ENCODE results near the gene GPATCH4.

The GPATCH4 gene

DNA sequence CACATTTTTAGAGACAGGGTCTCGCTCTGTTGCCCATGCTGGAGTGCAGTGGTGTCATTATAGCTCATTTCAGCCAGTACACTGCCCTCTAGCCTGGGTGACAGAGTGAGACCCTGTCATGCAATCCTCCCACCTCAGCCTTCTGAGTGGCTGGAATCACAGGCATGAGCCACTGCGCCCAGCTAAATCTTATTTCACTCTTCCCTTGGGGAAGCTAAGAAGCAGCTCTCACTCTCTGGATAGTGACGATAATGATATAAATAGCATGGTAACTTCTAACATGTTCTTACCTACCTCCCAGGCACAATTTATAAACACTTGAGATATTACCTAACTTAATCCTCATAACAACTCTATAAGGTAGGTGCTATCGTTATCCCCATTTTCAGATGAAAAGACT is 53.8 kb downstream of the GPATCH4 start:
- DNase-seq (ENCODE audit: low read depth), result no peak

DNA sequence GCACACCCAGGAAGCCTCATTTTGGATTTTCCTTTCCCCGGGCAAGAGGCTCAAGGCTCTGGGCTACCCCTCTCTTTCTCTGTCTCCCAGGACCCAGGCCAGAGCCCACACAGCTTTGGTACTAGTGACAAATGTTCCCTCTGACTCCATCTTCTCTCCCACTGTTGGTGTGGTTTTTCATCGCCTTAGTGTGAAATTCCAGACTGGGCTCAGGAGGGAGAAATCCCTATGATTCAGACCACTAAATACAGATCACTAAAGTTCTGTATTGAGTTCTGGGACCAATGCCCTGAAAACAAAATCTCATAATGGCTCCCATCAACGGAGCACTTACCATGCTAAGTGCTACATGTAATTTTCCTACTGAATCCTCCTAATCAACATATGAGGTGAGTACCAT is 55.0 kb downstream of the GPATCH4 start:
- no peak for DNase-seq (ENCODE audit: low read depth)

DNA sequence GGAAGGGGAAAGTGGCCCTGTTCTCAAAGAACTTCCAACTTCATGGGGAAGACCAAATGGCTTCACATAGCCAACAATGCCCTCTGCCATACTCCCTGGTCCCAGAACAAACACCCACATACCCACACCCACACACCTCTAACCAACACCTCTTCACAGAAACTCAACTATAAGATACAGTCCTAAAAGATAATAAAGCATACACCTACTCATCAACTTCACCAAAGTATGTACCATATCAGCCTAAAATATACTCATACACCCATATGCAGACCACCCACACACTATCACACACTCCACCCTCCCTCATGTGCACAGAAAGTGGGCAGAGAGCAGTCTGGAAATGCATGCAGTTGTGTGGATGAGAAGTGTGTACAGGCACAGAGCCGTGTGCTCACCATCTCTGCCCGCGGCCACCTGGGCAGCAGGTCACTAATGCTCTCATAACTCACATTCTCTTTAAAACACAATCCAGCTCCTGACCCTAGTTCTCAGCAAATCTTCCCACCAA is 56.6 kb downstream of the GPATCH4 start:
- no peak for DNase-seq (ENCODE audit: low read depth)
